ENCODE results near the gene EVPL. TPM values are rescaled to one million over a fixed set of nuclear protein-coding genes. Genes with fewer than 3 reads are reported as not detected.

EVPL gene
- total and polyA plus RNA-seq, 2 of the 13 experiments (the other 11 are each of a cell fraction or from before 2014, with no cell fraction given): 2.1 to 8.2 TPM

DNA sequence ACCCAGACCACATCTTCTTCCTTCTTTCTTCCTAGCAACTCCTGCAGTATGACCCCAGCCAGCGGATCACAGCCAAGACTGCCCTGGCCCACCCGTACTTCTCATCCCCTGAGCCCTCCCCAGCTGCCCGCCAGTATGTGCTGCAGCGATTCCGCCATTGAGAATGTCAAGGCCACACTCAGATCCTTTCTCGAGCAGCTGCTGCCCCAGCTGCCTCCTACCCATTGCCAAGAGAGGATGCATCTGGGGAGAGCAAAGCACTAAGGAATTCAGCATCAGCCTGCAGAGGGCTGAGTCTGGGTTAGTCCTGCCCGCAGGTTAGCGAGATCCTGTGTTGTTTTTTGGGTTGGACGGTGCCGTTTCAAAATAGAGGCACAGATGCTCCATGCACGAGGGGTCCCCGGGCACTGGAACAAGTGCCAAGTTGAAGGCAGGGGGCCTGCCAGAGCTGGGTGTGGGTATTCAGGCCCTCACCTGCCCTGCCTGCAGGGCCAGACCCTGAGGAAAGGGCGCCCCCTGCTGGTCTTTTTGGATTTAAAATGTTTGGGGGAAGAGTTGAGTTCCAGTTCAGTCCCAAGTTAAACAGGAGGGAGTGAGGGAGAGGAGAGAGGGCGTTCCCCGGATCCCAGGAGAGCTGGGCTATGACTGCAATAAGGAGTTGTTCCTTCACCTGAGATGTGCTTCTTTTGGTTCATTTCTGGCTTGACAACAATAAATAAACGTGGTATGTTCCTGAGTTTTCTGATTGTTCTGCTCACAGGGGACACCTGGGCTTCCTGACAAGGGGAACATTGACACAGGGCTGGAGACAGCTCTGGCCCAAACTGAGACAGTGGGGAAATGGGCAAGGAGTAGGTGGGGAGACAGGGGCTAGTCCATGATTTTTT is 21.6 kb downstream of the EVPL start (continued):
- TF ChIP-seq ZBTB33 (CRISPR knock-in tag; IDR thresholded peaks at IDR 0.05): peak; percentile 95
- TF ChIP-seq ZNF180 (CRISPR knock-in tag; IDR thresholded peaks at IDR 0.05; ENCODE audit: borderline replicate concordance, low read depth): no peak
- no peak for TF ChIP-seq ZNF124 (CRISPR knock-in tag; IDR thresholded peaks at IDR 0.05)
- TF ChIP-seq ZNF780A (CRISPR knock-in tag; IDR thresholded peaks at IDR 0.05): no peak
- no peak for TF ChIP-seq CEBPB (IDR thresholded peaks at IDR 0.05; ENCODE audit: borderline replicate concordance, low read depth, low read length)
- TF ChIP-seq ZNF709 (CRISPR knock-in tag; IDR thresholded peaks at IDR 0.05): no peak
- TF ChIP-seq RNF2 (conservative IDR thresholded peaks at IDR 0.05; ENCODE audit: low read depth): no peak
- TF ChIP-seq CCAR2 (optimal IDR thresholded peaks at IDR 0.05; ENCODE audit: low read depth, low read length): no peak
- TF ChIP-seq, protein P1, sequence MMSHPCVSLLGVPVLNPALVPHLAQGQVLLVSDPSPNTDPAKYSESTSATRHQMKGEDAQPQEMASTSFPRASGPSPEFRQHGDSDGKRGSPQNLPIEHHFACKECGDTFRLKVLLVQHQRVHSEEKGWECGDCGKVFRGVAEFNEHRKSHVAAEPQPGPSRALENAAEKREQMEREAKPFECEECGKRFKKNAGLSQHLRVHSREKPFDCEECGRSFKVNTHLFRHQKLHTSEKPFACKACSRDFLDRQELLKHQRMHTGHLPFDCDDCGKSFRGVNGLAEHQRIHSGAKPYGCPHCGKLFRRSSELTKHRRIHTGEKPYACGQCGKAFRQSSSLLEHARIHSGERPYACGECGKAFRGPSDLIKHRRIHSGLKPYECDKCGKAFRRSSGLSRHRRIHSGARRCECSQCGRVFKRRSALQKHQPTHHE (CRISPR knock-in tag; IDR thresholded peaks at IDR 0.05; ENCODE audit: borderline replicate concordance): no peak
- TF ChIP-seq ZBTB20 (CRISPR knock-in tag; IDR thresholded peaks at IDR 0.05; ENCODE audit: borderline replicate concordance, low read depth): 0 out of 2 replicates have a peak, but pooled peaks have one; percentile 36
- TF ChIP-seq ZBTB7B (CRISPR knock-in tag; IDR thresholded peaks at IDR 0.05): no peak
- TF ChIP-seq ZNF543 (CRISPR knock-in tag; IDR thresholded peaks at IDR 0.05): no peak
- TF ChIP-seq TBX2 (CRISPR knock-in tag; IDR thresholded peaks at IDR 0.05; ENCODE audit: borderline replicate concordance): no peak
- TF ChIP-seq, protein P2, sequence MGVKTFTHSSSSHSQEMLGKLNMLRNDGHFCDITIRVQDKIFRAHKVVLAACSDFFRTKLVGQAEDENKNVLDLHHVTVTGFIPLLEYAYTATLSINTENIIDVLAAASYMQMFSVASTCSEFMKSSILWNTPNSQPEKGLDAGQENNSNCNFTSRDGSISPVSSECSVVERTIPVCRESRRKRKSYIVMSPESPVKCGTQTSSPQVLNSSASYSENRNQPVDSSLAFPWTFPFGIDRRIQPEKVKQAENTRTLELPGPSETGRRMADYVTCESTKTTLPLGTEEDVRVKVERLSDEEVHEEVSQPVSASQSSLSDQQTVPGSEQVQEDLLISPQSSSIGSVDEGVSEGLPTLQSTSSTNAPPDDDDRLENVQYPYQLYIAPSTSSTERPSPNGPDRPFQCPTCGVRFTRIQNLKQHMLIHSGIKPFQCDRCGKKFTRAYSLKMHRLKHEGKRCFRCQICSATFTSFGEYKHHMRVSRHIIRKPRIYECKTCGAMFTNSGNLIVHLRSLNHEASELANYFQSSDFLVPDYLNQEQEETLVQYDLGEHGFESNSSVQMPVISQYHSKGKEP (CRISPR knock-in tag; IDR thresholded peaks at IDR 0.05): no peak
- no peak for TF ChIP-seq AGO1 (IDR thresholded peaks at IDR 0.05; ENCODE audit: low read depth, low read length, poor library complexity, severe bottlenecking)
- TF ChIP-seq ZNF367 (CRISPR knock-in tag; IDR thresholded peaks at IDR 0.05; ENCODE audit: borderline replicate concordance): no peak
- TF ChIP-seq TOE1 (CRISPR knock-in tag; IDR thresholded peaks at IDR 0.05): 0 out of 2 replicates have a peak, but pooled peaks have one; percentile 36
- TF ChIP-seq KDM5A (IDR thresholded peaks at IDR 0.05; ENCODE audit: borderline replicate concordance, low read length): no peak; the same call in 1 of the 2 replicates
- TF ChIP-seq, protein P3, sequence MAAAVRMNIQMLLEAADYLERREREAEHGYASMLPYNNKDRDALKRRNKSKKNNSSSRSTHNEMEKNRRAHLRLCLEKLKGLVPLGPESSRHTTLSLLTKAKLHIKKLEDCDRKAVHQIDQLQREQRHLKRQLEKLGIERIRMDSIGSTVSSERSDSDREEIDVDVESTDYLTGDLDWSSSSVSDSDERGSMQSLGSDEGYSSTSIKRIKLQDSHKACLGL (CRISPR knock-in tag; IDR thresholded peaks at IDR 0.05): no peak
- TF ChIP-seq TEF (CRISPR knock-in tag; IDR thresholded peaks at IDR 0.05): no peak
- no peak; the same call in 1 of the 2 replicates for TF ChIP-seq ZNF670 (CRISPR knock-in tag; IDR thresholded peaks at IDR 0.05; ENCODE audit: borderline replicate concordance)
- TF ChIP-seq ZNF629 (CRISPR knock-in tag; conservative IDR thresholded peaks at IDR 0.05): no peak
- no peak for TF ChIP-seq TAF15 (IDR thresholded peaks at IDR 0.05; ENCODE audit: low read depth, low read length, poor library complexity, severe bottlenecking)
- no peak for TF ChIP-seq ZNF446 (CRISPR knock-in tag; IDR thresholded peaks at IDR 0.05)

All from HepG2 (cell line).